CD4-positive, alpha-beta T cell treated with Interleukin-15 for 1 hour (primary cell): Measurements from ENCODE around the gene ZPBP2.
A peak's percentile ranks its signal among the peaks of the same experiment; 100 is the strongest.
"Not testable (repeated sequence)": the region's sequence is repeated elsewhere in the genome, so short reads cannot be mapped to it uniquely, and the experiment has no call there.

Source experiments
- DNase-seq: peaks from one replicate; pipeline ENCODE4 v3.0.0-alpha.2; 2020

The ZPBP2 gene

GRCh38 chr17:39855911-39856649 is 11.9 kb upstream of the ZPBP2 start:
- not testable (repeated sequence) for DNase-seq

DNA sequence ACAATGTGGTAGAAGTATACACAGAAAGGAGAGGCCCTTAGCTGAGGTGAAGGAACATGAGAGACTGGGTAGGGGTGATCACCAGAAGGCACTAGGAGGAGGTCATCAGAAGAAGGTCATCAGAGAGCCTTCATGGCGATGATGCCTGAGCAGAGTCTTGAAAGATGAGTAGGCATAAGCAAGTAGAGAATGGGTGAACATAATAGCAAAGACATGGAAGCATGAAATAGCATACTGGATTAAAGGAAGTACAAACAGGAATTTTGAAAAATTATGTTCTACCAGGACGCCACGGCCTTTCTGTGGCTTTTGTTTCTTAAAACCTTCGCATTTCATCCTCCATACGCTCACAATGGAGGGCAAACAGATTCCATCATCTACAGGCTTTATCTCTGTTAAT is 6.8 kb upstream of the ZPBP2 start:
- DNase-seq, result no peak

DNA sequence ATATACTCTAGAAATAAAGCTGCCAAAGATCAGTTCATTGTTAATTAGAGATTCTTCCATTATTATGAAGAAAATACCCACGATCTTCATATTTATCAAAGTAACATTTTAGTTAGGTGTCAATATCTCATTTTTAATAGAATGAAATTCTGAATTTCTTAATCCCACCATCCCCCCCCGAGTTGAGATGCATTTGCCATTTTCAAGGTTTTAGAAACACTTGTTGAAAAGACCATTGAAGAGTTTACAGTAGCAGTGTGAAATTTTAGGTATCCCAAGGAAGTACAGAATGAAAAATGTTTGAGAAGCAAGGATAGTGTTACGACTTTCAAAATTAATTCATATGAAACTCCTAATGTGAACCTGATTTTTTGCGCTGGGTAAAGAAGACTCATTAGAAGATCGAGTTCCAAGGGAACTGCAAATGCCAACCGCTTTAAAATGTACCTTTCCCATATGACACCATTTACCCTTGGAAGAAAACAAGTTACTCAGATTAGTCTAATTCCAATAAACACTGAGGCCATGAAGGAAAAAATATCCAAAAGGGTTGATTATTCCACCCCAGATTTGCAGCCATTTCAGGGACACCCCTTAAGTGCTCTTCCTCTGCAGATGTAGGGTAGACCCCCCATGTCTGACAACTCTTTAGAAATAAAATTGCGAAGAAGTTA is 4.6 kb upstream of the ZPBP2 start:
- no peak for DNase-seq

GRCh38 chr17:39863918-39864746 is 3.9 kb upstream of the ZPBP2 start, which contains the start of gene IKZF3:
Gene IKZF3, minus strand, starts transcription at chr17:39864312. Its CDS starts 186 bp downstream, at chr17:39864126.
- peak; percentile 89 for DNase-seq

DNA sequence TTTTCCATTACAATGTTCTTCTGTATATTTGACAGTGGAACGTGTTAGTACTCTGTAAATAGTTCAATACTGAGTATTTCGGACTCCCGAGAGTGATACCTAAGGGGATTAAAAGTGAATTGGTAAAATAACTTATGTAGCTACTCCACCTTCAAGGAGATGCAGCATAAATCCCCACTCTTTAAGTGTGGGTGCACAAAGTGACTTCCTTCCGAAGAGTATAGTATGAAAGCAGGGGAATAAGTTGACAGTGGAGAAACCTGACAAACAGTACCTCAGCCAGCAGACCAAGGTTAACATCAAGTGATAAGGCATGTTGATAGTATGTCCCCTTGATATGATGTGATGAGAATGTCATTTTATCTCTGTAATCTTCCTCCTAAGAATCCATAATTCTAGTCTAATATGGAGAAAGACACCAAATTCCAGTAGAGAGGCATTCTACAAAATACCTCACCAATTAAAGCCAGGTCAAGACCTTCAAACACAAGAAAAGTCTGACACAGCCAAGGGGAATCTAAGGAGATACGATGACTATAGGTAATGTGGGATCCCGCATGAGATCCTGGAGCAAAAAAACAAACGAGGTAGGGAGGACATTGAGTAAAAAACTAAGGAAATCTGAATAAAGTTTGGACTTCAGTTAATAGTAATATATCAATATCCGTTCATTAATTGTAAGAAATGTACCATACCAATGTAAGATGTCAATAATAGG is 1.8 kb upstream of the ZPBP2 start:
- no peak for DNase-seq

DNA sequence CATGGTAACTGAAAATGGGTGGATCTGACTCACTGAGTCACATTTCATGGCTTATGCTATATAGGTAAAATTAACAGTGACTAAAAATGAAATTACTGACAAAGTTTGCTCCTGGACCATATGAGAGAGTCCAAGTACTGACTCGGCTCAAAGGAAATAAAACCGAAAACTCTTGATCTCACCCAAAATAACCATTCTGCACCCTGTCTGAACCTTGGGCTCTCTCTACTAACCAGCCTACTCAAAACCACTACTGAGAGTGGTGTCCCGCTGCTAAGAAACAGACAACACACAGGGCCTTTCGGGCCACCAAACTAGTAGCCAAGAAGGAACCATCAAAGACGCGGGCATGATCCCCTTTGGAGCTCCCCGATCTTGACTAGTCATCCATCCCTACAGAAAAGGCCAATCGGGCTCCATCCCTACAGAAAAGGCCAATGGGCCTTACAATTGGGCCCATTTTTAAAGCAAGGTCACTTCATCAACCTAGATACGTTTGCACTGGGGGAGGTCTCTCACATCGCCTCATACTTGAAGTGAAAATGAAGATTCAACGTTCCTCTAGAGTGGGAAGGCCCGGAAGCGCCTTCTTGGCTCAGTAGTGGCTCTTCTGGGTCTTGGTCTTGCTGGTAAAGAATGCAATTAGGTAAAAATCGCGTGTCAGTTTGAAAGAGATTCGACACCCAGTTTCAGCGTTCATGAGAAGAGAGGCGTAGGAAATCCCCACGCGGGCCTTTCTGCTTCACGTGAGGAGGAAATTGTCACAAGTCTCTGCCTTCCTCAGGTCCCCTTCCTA is 720 bp upstream of the ZPBP2 start:
- peak; percentile 69 for DNase-seq

GRCh38 chr17:39868554-39868942 is 546 bp downstream of the ZPBP2 start:
- no peak for DNase-seq

DNA sequence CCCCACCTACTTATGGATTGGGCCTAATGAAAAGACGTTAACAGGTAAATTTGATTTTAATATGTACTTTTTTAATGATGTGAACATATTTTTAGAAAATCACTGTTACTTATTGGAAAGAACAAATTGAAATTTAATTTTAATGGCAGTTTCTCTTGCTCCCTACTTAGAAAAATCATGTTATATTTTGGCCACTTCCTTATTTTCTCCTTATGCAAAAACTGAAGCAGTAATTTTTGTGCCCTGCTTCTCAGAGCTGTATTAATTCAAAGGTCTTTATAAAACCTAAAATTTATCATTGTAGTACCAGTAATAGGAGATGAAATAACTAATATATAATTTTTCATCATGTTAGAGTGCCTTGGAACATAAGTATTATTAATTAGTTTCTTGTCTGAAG is 2.8 kb downstream of the ZPBP2 start:
- DNase-seq, result no peak

DNA sequence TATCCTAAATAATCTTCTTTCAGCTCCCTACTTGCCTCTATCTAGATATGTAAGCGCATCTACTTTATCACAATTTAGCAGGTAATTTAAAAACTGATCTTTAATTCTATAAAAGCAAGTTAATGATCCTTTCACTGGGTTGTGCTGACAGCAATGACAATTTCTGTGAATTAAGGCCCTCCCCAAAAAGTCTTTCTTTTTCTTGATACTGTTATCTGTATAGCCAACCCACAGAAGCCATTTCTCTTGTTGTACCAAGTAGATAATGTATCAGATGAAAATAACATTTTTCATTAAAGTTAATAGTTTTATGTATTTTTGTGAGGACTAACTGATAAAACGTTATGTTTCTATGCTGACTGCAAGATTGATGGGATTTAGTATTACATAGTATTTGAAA is 3.8 kb downstream of the ZPBP2 start:
- DNase-seq, result no peak

DNA sequence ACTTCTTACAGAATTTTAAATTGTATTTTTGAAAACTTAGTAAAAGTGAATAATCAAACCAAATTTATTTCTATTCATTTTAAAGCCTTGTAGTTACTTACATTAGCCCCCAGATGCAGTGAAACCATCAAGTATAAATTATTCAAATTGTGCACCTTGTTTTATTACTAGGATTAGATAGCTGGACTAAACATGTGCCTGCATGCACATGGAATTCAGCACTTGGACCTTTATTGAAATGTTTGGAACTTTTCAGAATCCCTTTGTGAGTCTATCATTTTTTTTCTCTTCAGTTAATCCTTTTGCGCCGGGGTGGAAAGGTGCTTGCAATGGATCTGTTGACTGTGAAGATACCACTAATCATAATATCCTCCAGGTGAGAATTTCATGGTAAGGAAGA is 4.7 kb downstream of the ZPBP2 start:
- no peak for DNase-seq

GRCh38 chr17:39886102-39886501 is 18.1 kb downstream of the ZPBP2 start:
- DNase-seq, result not testable (repeated sequence)

- no peak for DNase-seq
These were observed 19.1 kb downstream of the ZPBP2 start for GRCh38 chr17:39887078-39887477.

GRCh38 chr17:39889200-39889599 is 21.2 kb downstream of the ZPBP2 start:
- DNase-seq, result no peak

GRCh38 chr17:39894681-39895376 is 26.8 kb downstream of the ZPBP2 start:
- DNase-seq, result no peak

DNA sequence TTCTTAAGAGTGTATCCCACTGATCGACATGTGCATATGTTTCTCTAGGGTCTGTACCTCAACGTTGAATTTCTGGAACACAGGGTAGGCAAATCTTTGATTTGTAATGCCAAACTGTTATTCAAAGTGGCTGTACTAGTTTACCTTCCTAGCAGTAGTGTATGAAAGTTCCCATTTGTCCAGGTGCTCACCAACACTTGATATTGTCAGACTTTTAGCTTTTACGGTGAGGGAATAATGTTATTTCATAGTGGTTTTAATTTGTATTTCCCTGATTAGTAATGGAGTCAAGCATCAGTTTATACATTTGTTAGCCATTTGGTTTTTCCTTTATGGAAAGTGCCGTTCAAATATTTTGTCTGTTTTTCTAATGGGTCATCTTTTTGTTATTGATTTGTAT is 30.1 kb downstream of the ZPBP2 start:
- DNase-seq, result no peak

DNA sequence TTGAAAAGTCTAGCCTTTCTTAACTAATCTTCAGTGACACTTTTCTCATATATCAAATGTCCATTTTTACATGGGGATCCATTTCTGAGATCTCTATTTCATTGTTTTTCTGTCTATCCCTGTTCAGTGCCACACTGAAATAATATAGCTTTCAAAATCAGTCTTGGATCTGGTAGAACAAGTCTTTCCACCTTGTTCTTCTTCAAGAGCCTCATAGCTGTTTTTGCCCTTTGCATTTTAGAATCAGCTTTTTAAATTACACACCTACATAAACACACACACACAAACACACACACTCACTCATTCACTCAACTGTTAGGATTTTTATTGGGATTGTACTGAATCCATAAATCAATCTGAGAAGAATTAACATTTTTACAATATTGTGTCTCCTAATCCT is 31.2 kb downstream of the ZPBP2 start:
- DNase-seq, result no peak

- not testable (repeated sequence) for DNase-seq
These were observed 34.0 kb downstream of the ZPBP2 start for GRCh38 chr17:39902027-39902426.

DNA sequence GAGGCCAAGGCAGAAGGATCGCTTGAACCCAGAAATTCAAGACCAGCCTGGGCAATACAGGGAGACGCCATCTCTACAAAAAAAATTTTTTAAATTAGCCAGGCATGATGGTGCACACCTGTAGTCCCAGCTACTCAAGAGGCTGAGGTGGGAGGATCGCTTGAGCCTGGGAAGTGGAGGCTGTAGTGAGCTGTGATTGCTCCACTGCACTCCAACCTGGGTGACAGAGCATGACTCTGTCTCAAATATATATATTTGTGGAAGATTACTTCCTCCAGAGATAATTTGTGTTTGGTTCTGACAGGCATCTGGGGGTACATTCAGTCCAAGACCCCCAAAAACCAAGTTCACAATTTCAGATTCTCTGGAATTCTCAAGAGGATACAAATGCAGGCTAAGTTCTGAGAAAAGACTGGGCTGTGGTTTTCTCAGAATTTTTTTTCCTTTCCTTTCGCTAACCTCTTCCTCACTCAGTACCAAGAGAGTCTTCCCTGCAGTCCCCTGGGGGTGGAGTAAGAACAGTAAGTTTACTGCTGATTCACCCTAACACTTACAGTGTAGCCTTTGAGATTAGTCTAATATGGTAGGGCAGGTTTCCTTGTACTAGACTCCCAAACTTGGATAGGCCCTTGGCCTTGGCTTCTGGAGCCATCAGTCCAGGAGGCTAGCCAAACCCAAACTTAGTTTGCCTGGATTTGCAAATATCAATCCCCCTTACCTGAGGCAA is 35.3 kb downstream of the ZPBP2 start:
- no peak for DNase-seq

- no peak for DNase-seq
These were observed 36.9 kb downstream of the ZPBP2 start for GRCh38 chr17:39904990-39905288.

DNA sequence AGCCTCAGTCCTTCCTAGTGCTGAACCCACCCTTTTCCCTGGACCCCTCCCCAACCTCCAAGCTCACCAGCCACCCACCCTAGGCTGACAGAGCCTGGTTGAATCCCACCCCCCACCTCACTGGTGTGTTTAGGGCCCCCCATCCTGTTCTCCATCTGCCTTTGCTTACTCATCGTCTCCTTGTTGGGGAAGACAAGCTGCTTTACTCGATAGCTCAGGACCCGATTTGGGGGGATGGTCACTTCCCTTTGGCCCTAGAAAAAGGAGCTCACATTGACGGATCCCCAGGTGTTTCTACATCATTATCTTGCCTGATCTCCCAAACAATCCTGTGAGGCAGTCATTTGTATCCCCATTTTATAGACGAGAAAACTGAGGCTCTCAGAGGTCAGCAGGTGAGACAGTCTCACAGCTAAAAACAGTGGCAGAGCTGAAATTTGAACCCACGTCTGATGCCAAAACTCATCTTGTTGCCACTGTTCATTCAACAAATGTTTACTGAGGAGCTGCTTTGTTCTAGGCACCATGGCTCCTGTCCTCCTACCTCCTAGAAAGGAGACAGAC is 40.9 kb downstream of the ZPBP2 start:
- no peak for DNase-seq

DNA sequence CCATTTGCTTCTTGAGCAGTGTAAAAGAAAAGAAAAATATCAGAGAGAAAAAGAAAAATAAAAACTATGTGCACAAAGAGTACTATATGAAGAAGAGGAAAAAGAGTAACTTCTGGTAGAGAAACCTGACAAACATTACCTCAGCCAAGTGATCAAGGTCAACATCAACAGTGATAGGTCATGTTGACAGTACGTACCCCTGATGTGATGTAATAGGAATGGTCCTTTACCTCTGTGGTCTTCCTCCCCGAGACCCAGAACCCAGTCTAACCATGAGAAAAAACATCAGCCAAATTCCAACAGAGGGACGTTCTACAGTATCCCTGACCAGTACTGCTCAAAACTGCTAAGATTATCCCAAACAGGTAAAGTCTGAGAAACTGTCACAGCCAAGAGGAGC is 46.0 kb downstream of the ZPBP2 start:
- DNase-seq, result no peak
